ENCODE measurements around the gene WFIKKN1.

- TF ChIP-seq REST (tag by site-specific recombination; IDR thresholded peaks at IDR 0.05) = no peak
- TF ChIP-seq YY1 (tag by site-specific recombination; IDR thresholded peaks at IDR 0.05) = no peak
- no peak for TF ChIP-seq ZBTB8A (tag by site-specific recombination; IDR thresholded peaks at IDR 0.05)
- TF ChIP-seq ZNF169 (tag by site-specific recombination; IDR thresholded peaks at IDR 0.05) = no peak
Measured at GRCh38 chr16:657487-657886, 26.7 kb downstream of the WFIKKN1 start.

Data from HEK293 (cell line).